ENCODE measurements around the gene MYOD1.

The MYOD1 gene

DNA sequence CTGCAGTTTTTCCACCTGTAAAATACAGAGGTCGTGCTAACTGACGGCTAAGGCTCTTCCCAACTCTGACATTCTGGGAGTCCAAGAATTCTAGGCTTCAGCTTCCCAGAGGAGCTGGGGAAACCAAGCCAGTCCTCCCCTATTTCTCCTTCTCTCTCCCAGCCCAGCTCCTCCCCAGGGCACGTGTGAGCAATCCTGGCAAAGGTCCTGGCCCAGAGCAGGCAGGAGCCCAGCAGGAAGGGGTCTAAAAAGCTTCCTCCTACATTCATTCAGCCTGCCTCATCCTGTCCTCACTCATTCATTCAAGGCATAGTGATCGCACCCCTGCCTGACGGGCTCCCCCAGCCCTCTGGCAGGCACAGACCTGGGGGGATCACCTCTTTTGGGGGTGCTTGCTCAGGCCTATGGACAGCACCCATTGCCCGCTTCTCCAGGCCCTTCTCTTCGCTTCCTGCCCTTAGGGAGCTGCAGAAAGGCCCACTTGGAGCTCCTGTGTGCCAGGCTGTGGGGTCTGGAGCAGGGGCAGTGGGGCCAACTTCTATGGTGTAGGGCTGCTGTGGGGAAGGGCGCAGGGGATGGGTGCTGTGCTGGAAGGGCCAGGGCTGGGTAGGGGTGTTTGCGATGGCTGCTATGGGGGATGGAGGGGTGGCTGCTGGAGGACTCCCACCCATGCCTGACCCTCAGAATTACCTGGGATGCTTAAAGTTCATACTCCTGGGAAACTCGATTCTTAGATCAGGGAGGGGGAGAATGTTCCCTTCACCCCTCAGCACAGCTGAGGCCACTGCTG lies 25.0 kb downstream of the MYOD1 start:
- intact Hi-C loops (cut with DNase I), result no loop called here
- DNase-seq, result peak in 3 of 42 donors; percentile 9 to 18 (median 12)

DNA sequence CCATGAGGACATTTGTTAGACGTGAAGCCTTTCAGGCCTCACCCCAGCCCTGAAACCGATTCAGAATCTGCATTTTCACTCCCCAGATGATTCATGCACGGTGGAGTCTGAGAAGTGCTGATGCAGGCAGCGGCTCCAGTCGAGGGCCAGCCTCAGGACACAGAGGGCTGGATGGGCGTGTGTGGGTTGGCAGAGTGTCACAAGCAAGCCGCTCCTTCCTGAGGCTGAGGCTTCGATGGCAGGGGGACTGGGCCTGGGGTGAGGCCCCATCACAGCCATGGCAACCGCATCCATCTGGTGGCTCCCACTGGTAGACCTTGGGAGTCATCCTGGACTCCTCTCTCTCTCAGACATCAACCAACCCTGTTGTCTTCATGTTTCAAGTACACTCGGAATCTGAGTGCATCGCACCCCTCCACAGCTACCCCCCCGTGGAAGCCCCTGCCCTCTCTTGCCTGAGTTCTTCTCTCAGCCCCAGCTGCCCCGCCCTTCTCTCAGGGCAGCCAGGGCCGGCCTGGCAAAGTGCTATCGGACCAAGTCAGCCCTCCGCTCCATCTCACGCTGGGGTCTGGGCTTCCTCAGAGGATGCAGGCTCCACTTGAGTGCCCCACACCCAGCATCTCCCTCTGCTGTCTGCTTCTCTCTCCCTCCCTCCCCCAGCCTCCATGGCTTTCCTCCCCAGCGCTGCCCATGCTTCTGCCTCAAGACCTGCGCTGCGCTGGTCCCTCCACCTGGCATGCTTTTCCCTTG lies 25.8 kb downstream of the MYOD1 start:
- peak in 2 of 42 donors; percentile 3 to 13 for DNase-seq
- intact Hi-C loops (cut with DNase I), result no loop called here

DNA sequence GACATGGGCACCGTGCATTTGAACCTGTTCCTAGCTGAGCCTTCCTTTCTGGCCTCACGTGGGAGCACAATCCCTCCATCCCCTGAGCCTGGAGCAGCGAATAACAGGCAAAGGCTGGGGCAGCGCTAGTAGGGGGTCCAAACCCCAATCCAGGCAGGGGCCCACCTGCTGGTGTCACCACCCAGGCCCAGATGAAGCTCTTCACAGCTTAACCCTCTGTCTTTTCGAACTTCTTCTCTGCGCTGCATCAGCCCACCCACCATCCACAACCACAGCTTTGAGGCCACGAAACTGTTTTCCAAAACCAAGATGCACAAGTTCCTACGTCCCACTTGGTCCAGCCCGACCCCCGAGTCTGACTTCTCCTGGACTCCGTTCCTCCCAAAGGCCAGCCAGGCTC lies 26.7 kb downstream of the MYOD1 start:
- intact Hi-C loops (cut with DNase I), result no loop called here
- peak in 2 of 42 donors; percentile 9 to 10 for DNase-seq

DNA sequence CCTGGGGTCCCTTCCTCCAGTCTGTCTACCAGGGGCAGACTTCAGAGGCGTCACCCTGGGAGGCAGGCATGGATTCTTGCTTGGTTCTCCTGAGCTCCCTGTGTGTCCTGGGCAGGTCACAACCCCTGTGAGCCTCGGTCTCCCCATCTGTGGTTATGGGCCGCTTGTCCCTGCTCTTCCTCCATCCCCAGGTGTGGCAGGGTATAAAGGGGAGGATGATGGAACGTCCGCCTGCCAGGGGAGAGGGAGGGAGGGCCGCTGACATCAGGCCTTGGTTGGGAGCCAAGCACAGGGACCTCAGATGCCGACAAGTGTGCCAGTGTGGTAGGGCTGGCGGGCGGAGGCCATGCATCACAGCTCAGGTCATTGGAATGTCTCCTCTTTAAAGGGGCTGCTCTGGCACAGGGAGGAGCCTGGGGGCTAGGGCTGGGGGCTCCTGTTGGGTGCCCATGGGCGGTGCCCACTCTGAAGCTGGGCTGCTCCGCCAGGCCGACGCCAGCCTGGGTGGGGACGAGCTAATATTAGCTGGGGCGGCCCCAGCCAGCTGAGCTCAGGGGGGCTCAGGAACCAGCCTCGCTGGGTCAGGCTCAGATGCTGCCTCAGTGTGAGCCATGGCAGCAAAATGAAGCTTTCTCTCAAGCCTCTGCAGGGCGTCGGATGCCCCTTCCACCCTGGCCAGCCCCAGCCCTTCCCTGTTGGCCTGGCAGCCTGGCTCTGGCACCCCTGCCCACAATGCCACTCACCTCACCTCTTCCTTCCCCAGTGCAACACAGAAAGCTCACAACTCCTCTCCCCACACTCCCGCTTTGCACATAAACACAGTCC lies 28.0 kb downstream of the MYOD1 start:
- DNase-seq, result peak in 2 of 42 donors; percentile 9 to 10
- intact Hi-C loops (cut with DNase I), result no loop called here

DNA sequence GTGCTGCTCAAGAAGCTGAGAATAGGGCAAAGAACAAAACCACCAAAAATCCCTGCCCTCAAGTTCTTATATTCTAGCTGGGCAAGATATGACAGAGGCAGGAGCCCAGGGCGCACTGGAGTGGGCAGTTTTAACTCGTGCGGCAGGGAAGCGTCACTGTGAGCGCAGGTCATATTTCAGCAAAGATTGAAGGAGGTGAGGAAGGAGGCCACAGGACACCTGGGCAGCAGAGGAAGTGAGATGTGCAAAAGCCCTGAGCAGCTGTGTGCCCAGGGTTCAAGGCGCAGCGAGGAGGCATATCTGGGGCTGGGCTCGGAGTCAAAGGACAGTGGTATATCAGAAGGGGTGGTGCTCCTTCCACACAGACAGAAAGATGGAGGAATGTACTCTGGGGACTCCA lies 28.7 kb downstream of the MYOD1 start:
- DNase-seq, result peak in 2 of 42 donors; percentile 6 to 14
- intact Hi-C loops (cut with DNase I), result no loop called here

DNA sequence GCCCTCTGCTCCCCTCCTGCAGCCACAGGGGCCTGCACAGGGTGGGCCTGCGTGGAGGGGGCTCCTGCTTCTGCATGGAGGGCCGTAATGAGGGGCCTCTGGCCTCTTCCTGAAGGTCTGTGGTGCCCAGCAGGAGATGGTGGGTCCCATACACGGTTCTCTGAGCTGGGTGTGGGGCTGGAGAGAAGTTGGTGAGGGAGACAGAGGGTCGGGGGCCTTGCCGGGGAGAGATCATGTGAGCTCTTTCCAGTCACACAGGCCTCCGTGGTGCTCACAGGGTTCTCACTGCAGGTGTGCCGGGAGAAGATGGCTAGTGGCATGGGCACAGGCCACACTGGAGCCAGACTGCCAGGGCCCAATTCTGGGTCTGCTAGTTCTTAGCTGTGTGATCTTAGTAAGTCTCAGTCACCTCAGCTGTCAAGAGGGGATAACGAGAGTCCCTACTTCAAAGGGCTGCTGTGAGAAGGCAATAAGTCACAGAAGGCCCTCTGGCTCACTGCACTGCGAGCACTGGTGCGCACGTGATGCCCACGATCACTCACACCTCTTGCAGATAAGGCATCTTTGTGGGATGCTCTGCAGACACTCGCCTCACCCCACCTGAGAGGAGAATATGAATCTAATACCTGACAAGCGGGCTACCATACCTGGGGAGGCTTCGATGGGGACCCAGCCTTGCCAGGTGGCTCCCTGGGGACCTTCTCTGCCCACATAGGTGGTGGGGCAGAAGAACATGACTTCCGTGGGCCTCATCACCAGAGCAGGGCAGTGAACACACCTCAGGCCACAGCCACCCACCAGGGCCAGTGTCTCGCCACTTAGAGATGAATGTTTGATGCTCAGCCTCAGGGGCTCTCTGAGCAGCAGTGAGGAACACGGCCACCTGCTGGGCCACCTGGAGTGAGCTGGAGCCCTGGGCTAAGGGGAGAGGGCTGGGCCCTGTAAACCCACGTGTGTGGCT lies 29.7 kb downstream of the MYOD1 start:
- DNase-seq, result peak in 4 of 42 donors; percentile 2 to 18 (median 11)
- intact Hi-C loops (cut with DNase I), result no loop called here

DNA sequence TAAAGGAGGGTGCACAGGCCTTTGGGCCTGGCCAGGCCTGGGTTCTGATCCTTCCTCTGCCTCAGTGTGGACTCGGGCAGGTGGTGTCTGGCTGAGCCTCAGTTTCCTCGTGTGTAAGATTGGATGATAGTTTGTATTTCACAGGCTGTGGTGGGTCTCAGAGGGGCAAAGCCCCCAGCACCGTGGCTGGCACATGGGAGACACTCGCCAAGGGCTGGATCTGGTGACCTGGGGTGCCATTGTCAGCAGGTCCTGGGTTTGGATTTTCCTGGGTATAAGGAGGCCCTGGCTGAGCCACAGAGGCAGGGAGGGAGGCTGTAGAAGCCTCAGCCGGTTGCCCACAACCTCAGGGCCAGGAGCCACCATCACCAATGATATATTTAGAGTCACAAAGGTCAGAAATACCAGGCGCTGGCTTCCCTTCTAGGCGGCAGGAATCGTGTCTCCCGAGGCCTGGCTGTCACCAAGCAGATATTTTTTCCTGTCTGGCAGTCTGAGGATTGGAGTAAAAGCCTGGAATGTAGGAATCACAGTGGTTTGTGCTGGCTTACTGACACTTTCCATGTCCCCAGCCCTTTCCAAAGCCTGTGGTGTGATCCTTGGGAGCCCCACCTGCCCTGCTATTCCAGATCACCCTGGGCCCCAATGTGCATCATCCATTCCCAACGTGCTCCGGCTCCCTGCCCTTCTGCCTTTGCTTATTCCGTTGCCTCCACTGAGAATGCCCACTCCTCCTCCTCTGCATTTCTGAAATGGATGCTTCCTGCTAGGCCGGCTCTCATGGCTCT lies 30.8 kb downstream of the MYOD1 start:
- peak in 7 of 42 donors; percentile 3 to 10 (median 7) for DNase-seq
- intact Hi-C loops (cut with DNase I), result no loop called here

DNA sequence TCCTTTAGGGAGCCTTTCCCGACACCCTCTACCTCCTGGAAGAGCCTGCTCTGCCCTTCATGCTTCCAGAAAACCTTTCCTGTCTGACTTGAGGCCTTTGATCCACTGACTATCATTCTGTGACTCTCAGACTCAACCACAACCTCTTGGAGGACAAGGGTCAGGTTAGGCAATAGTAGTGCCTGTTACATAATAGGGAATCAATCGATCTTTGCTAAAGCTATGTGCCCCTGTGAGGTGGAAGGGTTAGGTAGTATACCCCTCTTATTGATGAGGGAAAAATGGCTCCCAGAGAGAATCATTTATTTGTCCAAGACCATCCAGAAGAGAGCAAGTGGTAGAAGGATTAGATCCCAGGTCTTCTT lies 31.4 kb downstream of the MYOD1 start:
- DNase-seq, result no peak
- intact Hi-C loops (cut with DNase I), result no loop called here

DNA sequence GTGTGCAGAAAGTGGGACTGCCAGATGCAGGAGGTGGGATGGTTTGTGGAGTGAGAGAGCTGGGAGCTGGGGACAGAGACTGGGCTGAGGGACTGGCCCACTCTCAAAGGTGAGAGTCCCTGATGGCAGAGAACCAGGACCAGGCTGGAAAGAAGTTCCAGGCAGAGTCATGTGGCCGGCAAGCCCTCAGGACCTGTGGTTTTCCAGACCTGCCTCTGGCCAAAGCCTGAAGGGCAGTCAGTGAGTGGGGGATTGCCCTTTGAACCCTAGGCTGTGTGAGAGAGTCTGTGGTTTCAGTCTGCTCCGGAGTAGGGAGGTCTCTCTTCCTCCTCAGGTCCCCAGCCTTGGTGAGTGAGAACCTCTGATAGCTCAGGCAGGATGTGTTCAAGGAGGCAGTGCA lies 32.2 kb downstream of the MYOD1 start:
- intact Hi-C loops (cut with DNase I), result no loop called here
- DNase-seq, result no peak

DNA sequence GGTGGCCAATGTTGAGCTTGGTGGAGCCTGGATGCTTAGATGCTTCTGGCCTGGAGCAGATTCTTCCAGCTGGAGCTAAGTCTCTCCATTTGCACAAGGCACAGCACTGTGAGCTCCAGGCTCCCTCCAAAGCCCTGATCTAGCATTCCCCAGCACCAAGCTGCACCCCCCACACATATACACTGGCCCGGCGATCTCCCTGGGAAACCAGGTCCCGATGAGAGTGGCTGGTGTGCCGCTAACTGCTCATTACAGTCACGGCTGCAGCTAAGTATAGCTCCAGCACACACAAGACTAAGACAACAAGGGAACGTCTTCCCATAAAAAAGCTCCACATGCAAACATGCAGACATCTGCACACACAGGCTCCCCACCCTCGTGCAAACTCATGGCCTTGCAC lies 32.8 kb downstream of the MYOD1 start:
- peak in 3 of 42 donors; percentile 19 to 50 (median 37) for DNase-seq
- intact Hi-C loops (cut with DNase I), result no loop called here

DNA sequence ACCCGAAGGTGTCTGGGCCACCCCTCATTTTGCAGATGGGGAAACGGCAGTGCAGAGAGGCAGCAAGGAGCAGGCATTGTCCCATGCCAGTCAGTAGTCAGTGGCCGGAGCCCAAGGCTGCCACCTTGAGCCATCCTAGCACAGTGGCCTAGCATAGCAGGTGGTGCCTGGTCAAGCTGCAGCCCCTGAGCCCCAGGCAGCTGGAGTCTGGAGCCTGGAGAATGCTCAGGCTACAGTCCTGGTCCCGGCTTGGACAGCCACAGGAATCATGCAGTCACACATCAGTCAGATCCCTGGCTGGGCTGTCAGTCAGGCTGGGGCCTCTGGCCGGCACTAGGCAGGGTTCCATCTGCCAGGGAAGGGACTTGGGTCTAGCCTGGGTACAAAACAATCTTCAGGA lies 33.8 kb downstream of the MYOD1 start:
- intact Hi-C loops (cut with DNase I), result no loop called here
- no peak for DNase-seq

DNA sequence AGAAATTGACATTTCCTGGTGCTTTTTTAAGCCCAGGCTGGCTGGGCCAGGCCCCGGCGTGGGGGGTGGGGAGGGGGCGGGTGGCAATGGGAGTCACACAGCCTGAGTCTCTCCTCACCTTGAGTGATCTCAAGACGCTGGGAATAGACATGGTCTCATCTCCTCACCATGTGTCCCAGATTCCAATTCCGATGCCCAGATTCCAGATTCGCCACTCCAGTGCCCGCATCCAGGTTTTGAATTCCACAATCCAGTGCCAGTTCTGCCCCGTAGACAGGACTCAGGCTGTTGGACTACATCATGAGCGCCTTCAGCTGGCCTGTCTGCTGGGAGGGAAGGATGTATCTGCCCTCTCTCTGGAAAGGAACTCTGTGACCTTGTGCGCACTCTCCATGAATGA lies 34.3 kb downstream of the MYOD1 start:
- peak in 1 of 42 donors; percentile 2 for DNase-seq
- intact Hi-C loops (cut with DNase I), result no loop called here

DNA sequence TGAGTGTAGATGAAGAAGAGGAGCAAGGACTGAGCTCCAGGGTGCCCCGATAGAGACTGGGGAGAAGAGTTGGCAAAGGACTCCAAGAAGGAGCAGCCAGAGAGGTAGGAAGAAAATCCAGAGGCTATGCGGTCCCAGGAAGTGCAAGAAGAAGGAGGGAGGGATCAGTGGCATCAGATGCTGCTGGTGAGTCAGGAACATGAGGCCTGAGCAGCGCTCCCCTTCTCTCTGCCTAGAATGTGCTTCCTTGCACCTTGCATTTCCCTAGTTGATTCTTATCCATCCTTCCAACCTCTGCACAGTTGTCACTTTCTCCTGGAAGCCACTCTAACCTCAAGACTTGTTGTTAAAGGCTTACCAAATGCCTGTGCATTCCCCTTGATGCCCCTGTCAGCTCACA lies 36.5 kb downstream of the MYOD1 start:
- no peak for DNase-seq
- intact Hi-C loops (cut with DNase I), result no loop called here

DNA sequence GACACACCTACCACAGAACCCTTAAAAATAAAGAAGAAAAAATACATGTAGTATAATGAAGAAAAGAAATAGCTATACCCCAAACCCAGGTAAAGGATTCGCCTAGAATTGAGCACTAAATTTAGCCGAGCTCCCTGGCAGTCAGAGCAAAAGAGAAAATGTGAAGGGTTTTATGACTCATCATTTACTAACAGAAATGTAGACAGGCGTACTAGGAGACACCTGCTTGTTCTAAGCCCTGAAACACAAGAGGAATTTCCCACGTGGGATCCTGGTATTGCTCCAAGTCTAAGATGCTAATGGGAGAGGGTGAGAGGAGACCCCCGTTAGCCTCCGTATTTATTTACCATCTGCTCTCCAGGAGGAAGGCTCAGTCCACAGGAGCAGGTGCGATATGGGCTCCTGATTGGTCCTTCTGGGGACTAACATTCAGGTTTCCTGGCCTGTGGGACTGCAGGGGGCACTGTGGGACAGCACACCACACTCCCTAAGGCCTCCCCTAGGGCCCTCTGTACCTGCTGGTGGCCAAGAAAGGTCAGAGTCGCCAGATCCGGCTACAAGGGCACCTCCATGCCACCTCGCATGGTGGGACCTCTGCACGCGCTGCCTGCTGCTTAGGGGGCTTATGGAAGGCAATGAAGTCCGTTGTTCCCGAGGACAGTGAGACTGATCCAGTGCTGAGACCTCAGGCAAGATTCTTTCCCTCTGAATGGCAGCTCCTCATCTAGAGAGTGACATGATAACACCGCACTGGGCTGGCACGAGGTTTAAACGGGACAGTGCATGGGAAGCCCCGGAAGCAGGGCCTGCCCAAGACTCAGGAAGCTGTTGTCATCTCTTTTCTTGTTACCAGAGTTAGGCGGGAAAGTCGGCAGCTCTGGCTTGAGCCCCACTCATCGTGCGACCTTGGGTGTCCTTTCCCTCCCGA lies 41.0 kb downstream of the MYOD1 start:
- peak in 29 of 42 donors; percentile 31 to 75 (median 46) for DNase-seq
- intact Hi-C loops (cut with DNase I), result no loop called here

DNA sequence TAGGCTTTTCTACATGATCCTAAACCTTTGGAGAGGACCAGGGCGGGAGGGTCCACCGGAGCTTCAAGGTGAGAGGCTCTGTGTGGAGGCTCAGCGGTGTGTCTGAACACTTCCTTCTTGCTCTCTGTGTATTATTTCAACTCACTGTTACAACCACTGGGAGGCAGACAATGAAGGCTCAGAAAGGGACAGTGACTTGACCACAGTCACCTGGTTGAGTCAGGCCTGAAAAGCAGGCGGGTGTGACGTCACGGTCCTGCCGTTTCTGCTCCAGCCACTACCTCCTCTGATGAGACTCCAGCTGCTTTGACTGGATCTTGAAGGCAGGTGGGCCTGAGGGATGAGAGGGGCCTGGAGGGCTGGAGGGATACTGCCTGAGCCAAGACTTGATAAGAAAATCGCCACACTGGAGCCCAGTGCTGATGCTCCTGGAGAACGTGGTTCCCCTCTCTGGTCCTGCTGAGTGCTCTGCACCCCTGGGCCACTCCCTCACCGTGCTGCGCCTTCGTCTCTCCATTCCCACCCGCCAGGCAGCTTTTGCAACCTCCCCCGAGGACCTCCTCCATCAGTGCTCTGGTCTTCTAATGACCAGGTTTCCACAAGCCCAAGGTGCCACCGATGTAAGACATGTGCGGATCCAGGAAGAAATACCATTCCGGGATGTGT lies 43.1 kb downstream of the MYOD1 start:
- DNase-seq, result no peak
- intact Hi-C loops (cut with DNase I), result no loop called here

DNA sequence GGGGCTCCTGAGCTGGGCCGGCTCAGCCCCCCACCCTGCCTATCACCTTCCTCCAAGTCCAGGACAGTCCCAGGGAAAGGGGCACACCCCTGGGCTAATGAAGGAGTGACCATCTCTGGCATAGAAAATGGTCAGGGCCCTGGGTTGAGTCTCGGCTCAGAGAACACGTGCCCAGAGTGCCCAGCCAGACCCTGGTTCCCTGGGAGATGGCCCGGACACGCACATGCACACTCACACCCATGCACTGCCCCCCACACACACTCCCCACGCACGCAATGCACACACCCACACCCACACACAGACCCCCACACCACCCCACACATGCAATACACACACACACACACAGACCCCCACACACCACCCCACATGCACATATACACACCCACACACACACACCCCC lies 43.9 kb downstream of the MYOD1 start:
- no peak for DNase-seq
- intact Hi-C loops (cut with DNase I), result no loop called here
